KMS-11 (cell line): ENCODE measurements around the gene GMPPB.

Experiments used
- H2AFZ ChIP-seq: fragments of 200-600 bp; sonication (generic); 2 replicates; pipeline ENCODE4 v1.6.1; 2016; ENCODE audit warnings: antibody characterized with exemption, mixed run types, low read depth
- H3K27ac ChIP-seq: fragments of 200-600 bp; sonication (generic); 2 replicates; pipeline ENCODE4 v1.6.1; 2016; ENCODE audit warnings: mild to moderate bottlenecking, mixed run types
- H3K27me3 ChIP-seq: fragments of 200-600 bp; sonication (generic); 2 replicates; pipeline ENCODE4 v1.6.1; 2017; ENCODE audit warnings: mild to moderate bottlenecking, low read depth, mixed run types, moderate library complexity; ENCODE audit not compliant: insufficient read depth
- H3K36me3 ChIP-seq: fragments of 200-600 bp; sonication (generic); 2 replicates; pipeline ENCODE4 v1.6.1; 2017; ENCODE audit warnings: mild to moderate bottlenecking, mixed run types; ENCODE audit not compliant: insufficient read depth
- H3K4me1 ChIP-seq: fragments of 200-600 bp; sonication (generic); 2 replicates; pipeline ENCODE4 v1.6.1; 2016; ENCODE audit warnings: mild to moderate bottlenecking, low read depth, mixed run types; ENCODE audit not compliant: poor library complexity, severe bottlenecking
- H3K4me2 ChIP-seq: fragments of 200-600 bp; sonication (generic); 2 replicates; pipeline ENCODE4 v1.7.0; 2016; ENCODE audit warnings: mild to moderate bottlenecking, mixed run types
- H3K4me3 ChIP-seq: fragments of 200-600 bp; sonication (generic); IDR thresholded peaks from 2 replicates; pipeline ENCODE4 v1.6.1; 2017; ENCODE audit warnings: low read depth, low read length, mixed read lengths; ENCODE audit not compliant: insufficient read depth
- H3K79me2 ChIP-seq: fragments of 200-600 bp; sonication (generic); 2 replicates; pipeline ENCODE4 v1.6.1; 2016; ENCODE audit warnings: low read depth, mixed run types; ENCODE audit not compliant: insufficient read depth
- H3K9ac ChIP-seq: fragments of 200-600 bp; sonication (generic); 2 replicates; pipeline ENCODE4 v1.6.1; 2016; ENCODE audit warnings: mild to moderate bottlenecking, mixed run types
- H4K20me1 ChIP-seq: fragments of 200-600 bp; sonication (generic); 2 replicates; pipeline ENCODE4 v1.6.1; 2016; ENCODE audit warnings: mild to moderate bottlenecking, mixed run types; ENCODE audit not compliant: insufficient read depth
- CTCF ChIP-seq: fragments of 200-600 bp; sonication (generic); conservative IDR thresholded peaks from 2 replicates; pipeline ENCODE4 v1.6.1; 2017; ENCODE audit warnings: low read depth, mild to moderate bottlenecking, antibody characterized with exemption, low read length, moderate library complexity, mixed read lengths

Gene GMPPB

GRCh38 chr3:49727924-49728361, 4.2 kb upstream of the GMPPB start:
- H3K36me3 ChIP-seq = no peaks in the 10 kb centered on the region
- no peak overlapping the region for H3K4me2 ChIP-seq
- H3K79me2 ChIP-seq = peaks cover 6% of the 10 kb centered on the region; the same call in 1 of the 2 replicates
- no peak overlapping the region for H2AFZ ChIP-seq
- no peak overlapping the region for H3K4me3 ChIP-seq
- H3K27me3 ChIP-seq = no peaks in the 10 kb centered on the region
- H4K20me1 ChIP-seq = no peaks in the 10 kb centered on the region
- no peak overlapping the region for H3K27ac ChIP-seq
- H3K9ac ChIP-seq = no peak overlapping the region
- no peak for TF ChIP-seq CTCF
- peaks cover 10% of the 10 kb centered on the region for H3K4me1 ChIP-seq

GRCh38 chr3:49727154-49727923, 3.6 kb upstream of the GMPPB start:
- no peak overlapping the region for H3K9ac ChIP-seq
- H3K4me3 ChIP-seq = no peak overlapping the region
- no peak overlapping the region for H2AFZ ChIP-seq
- no peak overlapping the region for H3K27ac ChIP-seq
- no peaks in the 10 kb centered on the region for H4K20me1 ChIP-seq
- no peaks in the 10 kb centered on the region for H3K27me3 ChIP-seq
- H3K4me2 ChIP-seq = no peak overlapping the region
- H3K36me3 ChIP-seq = no peaks in the 10 kb centered on the region
- H3K4me1 ChIP-seq = peaks cover 14% of the 10 kb centered on the region
- no peak for TF ChIP-seq CTCF
- peaks cover 9% of the 10 kb centered on the region; the same call in 1 of the 2 replicates for H3K79me2 ChIP-seq

- no peak overlapping the region for H3K9ac ChIP-seq
- no peak overlapping the region for H3K4me2 ChIP-seq
- peaks cover 9% of the 10 kb centered on the region; the same call in 1 of the 2 replicates for H3K79me2 ChIP-seq
- no peaks in the 10 kb centered on the region for H4K20me1 ChIP-seq
- H3K27ac ChIP-seq = peak overlapping the region; percentile 93; the same call in 1 of the 2 replicates
- no peak overlapping the region for H2AFZ ChIP-seq
- H3K27me3 ChIP-seq = no peaks in the 10 kb centered on the region
- no peaks in the 10 kb centered on the region for H3K36me3 ChIP-seq
- H3K4me3 ChIP-seq = no peak overlapping the region
- H3K4me1 ChIP-seq = peaks cover 14% of the 10 kb centered on the region
- TF ChIP-seq CTCF = no peak
Observed at GRCh38 chr3:49725906-49726681, 2.3 kb upstream of the GMPPB start.

GRCh38 chr3:49724586-49724985, 835 bp upstream of the GMPPB start:
- Histone ChIP-seq H3K9ac (peak overlapping the region; percentile 91), H3K27me3 (no peaks in the 10 kb centered on the region), H3K79me2 (peaks cover 9% of the 10 kb centered on the region; the same call in 1 of the 2 replicates), H3K36me3 (no peaks in the 10 kb centered on the region), H3K4me3 (no peak overlapping the region), H3K4me2 (peak overlapping the region; percentile 91), H3K4me1 (peaks cover 14% of the 10 kb centered on the region), H4K20me1 (no peaks in the 10 kb centered on the region), H3K27ac (peak overlapping the region; percentile 93), H2AFZ (0 out of 2 replicates have a peak overlapping the region, but pooled peaks have one; percentile 41)
- no peak for TF ChIP-seq CTCF
